Upper lobe of left lung (tissue), 4 donors: ENCODE data around the gene HM13.

Experiments
- CTCF ChIP-seq, 6 experiments: fragments of 450-650 bp in 4 of 6; fragments of 200-600 bp in 2 of 6; sonication (generic) in 2 of 6; IDR thresholded peaks; one replicate each; pipeline ENCODE4 v1.5.1; 2016 to 2019; ENCODE audit warnings: antibody characterized with exemption in 6 of 6
- POLR2A ChIP-seq, 4 donors: fragments of 450-650 bp; IDR thresholded peaks; one replicate each; pipeline ENCODE4 v1.5.1; 2016 to 2017; ENCODE audit warnings: antibody characterized with exemption in 4 of 4, mild to moderate bottlenecking in 2 of 4

GRCh38 chr20:31568773-31569162 lies 54.5 kb downstream of the HM13 start:
- TF ChIP-seq CTCF (IDR thresholded peaks at IDR 0.05), result no peak
- no peak for TF ChIP-seq POLR2A (IDR thresholded peaks at IDR 0.05)
